HepG2 (cell line): ENCODE measurements around the gene FPGS. TPM values are rescaled to one million over a fixed set of nuclear protein-coding genes. Genes with fewer than 3 reads are reported as not detected.

Source experiments
- ATF1 ChIP-seq: IDR thresholded peaks from 2 replicates; pipeline ENCODE4 v1.6.1; 2016; ENCODE audit warnings: mild to moderate bottlenecking, control low read depth
- CEBPB ChIP-seq: IDR thresholded peaks from 2 replicates; pipeline ENCODE4 v1.6.1; 2011; ENCODE audit warnings: low read depth, low read length, improper control_type of control experiment, borderline replicate concordance
- KLF15 ChIP-seq: sonication (generic); formaldehyde crosslinking; IDR thresholded peaks from 2 replicates; pipeline ENCODE4 v1.8.1; 2023; ENCODE audit warnings: borderline replicate concordance, mild to moderate bottlenecking, inconsistent platforms, missing genetic modification reagents, mixed read lengths
- MAFF ChIP-seq: IDR thresholded peaks from 2 replicates; pipeline ENCODE4 v1.6.1; 2011; ENCODE audit warnings: low read depth, low read length, improper control_type of control experiment
- MBNL3 ChIP-seq: fragments of 250-450 bp; sonication (Bioruptor Pico); conservative IDR thresholded peaks from 2 replicates; pipeline ENCODE4 v1.8.0; 2022; ENCODE audit warnings: mild to moderate bottlenecking, inconsistent platforms
- RFXAP ChIP-seq: sonication (generic); formaldehyde crosslinking; IDR thresholded peaks from 2 replicates; pipeline ENCODE4 v1.4.0; 2020; ENCODE audit warnings: missing genetic modification reagents, borderline replicate concordance
- SAFB2 ChIP-seq: sonication (generic); formaldehyde crosslinking; IDR thresholded peaks from 2 replicates; pipeline ENCODE4 v1.5.1; 2020; ENCODE audit warnings: missing genetic modification reagents, low read depth, mild to moderate bottlenecking, borderline replicate concordance
- SNAI1 ChIP-seq: sonication (generic); formaldehyde crosslinking; IDR thresholded peaks from 2 replicates; pipeline ENCODE4 v1.5.0; 2020; ENCODE audit warnings: mild to moderate bottlenecking, missing genetic modification reagents, borderline replicate concordance
- ZNF101 ChIP-seq: sonication (generic); formaldehyde crosslinking; IDR thresholded peaks from 2 replicates; pipeline ENCODE4 v1.4.0; 2020; ENCODE audit warnings: mild to moderate bottlenecking, low read depth, missing genetic modification reagents, borderline replicate concordance
- ZNF207 ChIP-seq: fragments of 450-650 bp; IDR thresholded peaks from 2 replicates; pipeline ENCODE4 v1.6.1; 2016; ENCODE audit warnings: antibody characterized with exemption, borderline replicate concordance
- ZNF367 ChIP-seq: sonication (generic); formaldehyde crosslinking; IDR thresholded peaks from 2 replicates; pipeline ENCODE4 v1.4.0; 2020; ENCODE audit warnings: missing genetic modification reagents, borderline replicate concordance
- ZNF563 ChIP-seq: sonication (generic); formaldehyde crosslinking; IDR thresholded peaks from 2 replicates; pipeline ENCODE4 v1.8.0; 2022; ENCODE audit warnings: mild to moderate bottlenecking, moderate library complexity, missing genetic modification reagents
- ZNF567 ChIP-seq: sonication (generic); formaldehyde crosslinking; IDR thresholded peaks from 2 replicates; pipeline ENCODE4 v1.8.1; 2023; ENCODE audit warnings: mild to moderate bottlenecking, missing genetic modification reagents, borderline replicate concordance
- ZNF737 ChIP-seq: sonication (generic); formaldehyde crosslinking; IDR thresholded peaks from 2 replicates; pipeline ENCODE4 v1.5.0; 2020; ENCODE audit warnings: missing genetic modification reagents, mild to moderate bottlenecking, borderline replicate concordance
- ZNF879 ChIP-seq: sonication (generic); formaldehyde crosslinking; IDR thresholded peaks from 2 replicates; pipeline ENCODE4 v1.8.1; 2023; ENCODE audit warnings: missing genetic modification reagents
- ZSCAN21 ChIP-seq: sonication (generic); formaldehyde crosslinking; IDR thresholded peaks from 2 replicates; pipeline ENCODE4 v1.8.0; 2022; ENCODE audit warnings: mild to moderate bottlenecking, missing genetic modification reagents, moderate library complexity, borderline replicate concordance
- polyA plus RNA-seq, 8 experiments: library from polyadenylated mRNA; depleted of rRNA in 3 of 8; stranded (reverse) in 7 of 8; unstranded in 1 of 8; fragments of >200 nt; fragmentation: Illumina TruSeq in 4 of 8; extraction: Trizol in 4 of 8; gene quantifications; 2 replicates each; pipeline versions ENCODE4 v1.2.1 to v1.2.3, GENCODE V29; 2011 to 2016; ENCODE audit warnings: low read depth in 4 of 8, missing spikeins in 1 of 8, mixed read lengths in 1 of 8; ENCODE audit not compliant: insufficient read depth in 1 of 8
- total RNA-seq, 5 experiments: library from RNA; depleted of rRNA; stranded (reverse); fragments of >200 nt; fragmentation: Illumina TruSeq; extraction: Trizol; gene quantifications; 2 replicates each; pipeline ENCODE4 v1.2.3, GENCODE V29; 2016; ENCODE audit warnings: low read depth in 1 of 5
- TF ChIP-seq, protein P1 (sequence below): sonication (generic); formaldehyde crosslinking; IDR thresholded peaks from 2 replicates; pipeline ENCODE4 v1.9.0; 2021; ENCODE audit warnings: mild to moderate bottlenecking, missing genetic modification reagents
- TF ChIP-seq, protein P2 (sequence below): sonication (generic); formaldehyde crosslinking; IDR thresholded peaks from 2 replicates; pipeline ENCODE4 v1.5.1; 2020; ENCODE audit warnings: missing genetic modification reagents, mild to moderate bottlenecking, borderline replicate concordance
- TF ChIP-seq, protein P3 (sequence below): sonication (generic); formaldehyde crosslinking; conservative IDR thresholded peaks from 2 replicates; pipeline ENCODE4 v1.4.0; 2020; ENCODE audit warnings: missing genetic modification reagents

FPGS gene
- total and polyA plus RNA-seq, 2 of the 13 experiments (the other 11 are each of a cell fraction or from before 2014, with no cell fraction given), result 35.6 to 36.8 TPM

DNA sequence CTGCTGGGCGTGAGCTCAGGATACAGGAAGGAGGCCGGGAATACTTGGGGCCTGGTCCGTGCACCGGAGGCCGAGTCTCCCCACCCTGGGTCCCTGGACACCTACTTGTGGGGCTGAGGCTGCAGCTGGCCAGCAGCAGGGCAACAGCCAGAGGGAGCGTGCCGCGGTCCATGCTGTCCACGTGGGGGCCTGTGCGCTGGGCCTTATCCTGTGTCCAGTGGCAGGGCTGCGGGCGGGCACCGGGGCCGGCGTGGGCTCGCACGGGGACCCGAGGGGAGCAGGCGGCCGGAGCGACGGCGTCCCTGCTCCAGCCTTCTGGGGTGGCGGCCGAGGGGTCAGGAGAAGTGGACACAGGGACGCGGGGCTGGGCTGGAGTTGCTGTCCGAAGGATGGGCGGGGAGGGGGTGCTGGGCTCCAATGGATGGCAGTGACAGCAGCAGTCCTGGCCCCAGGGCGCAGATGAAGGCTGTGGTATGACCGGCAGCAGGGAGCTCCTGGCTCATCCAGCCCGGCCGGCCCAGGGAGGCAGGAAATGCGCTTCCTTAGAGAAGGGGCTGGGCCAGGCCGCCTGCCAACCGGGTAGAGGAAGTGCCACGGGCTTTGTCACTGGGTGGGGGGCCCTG, 51.6 kb downstream of the FPGS start, which contains the start of gene ENG (continued):
- TF ChIP-seq, protein P1, sequence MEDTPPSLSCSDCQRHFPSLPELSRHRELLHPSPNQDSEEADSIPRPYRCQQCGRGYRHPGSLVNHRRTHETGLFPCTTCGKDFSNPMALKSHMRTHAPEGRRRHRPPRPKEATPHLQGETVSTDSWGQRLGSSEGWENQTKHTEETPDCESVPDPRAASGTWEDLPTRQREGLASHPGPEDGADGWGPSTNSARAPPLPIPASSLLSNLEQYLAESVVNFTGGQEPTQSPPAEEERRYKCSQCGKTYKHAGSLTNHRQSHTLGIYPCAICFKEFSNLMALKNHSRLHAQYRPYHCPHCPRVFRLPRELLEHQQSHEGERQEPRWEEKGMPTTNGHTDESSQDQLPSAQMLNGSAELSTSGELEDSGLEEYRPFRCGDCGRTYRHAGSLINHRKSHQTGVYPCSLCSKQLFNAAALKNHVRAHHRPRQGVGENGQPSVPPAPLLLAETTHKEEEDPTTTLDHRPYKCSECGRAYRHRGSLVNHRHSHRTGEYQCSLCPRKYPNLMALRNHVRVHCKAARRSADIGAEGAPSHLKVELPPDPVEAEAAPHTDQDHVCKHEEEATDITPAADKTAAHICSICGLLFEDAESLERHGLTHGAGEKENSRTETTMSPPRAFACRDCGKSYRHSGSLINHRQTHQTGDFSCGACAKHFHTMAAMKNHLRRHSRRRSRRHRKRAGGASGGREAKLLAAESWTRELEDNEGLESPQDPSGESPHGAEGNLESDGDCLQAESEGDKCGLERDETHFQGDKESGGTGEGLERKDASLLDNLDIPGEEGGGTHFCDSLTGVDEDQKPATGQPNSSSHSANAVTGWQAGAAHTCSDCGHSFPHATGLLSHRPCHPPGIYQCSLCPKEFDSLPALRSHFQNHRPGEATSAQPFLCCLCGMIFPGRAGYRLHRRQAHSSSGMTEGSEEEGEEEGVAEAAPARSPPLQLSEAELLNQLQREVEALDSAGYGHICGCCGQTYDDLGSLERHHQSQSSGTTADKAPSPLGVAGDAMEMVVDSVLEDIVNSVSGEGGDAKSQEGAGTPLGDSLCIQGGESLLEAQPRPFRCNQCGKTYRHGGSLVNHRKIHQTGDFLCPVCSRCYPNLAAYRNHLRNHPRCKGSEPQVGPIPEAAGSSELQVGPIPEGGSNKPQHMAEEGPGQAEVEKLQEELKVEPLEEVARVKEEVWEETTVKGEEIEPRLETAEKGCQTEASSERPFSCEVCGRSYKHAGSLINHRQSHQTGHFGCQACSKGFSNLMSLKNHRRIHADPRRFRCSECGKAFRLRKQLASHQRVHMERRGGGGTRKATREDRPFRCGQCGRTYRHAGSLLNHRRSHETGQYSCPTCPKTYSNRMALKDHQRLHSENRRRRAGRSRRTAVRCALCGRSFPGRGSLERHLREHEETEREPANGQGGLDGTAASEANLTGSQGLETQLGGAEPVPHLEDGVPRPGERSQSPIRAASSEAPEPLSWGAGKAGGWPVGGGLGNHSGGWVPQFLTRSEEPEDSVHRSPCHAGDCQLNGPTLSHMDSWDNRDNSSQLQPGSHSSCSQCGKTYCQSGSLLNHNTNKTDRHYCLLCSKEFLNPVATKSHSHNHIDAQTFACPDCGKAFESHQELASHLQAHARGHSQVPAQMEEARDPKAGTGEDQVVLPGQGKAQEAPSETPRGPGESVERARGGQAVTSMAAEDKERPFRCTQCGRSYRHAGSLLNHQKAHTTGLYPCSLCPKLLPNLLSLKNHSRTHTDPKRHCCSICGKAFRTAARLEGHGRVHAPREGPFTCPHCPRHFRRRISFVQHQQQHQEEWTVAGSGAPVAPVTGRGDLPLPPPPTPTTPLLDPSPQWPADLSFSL, result no peak
- TF ChIP-seq ZNF207 (no peak), MAFF (no peak), ZNF879 (CRISPR knock-in tag) (no peak), MBNL3 (CRISPR knock-in tag) (no peak), ZNF101 (CRISPR knock-in tag) (no peak), KLF15 (CRISPR knock-in tag) (no peak), ATF1 (CRISPR knock-in tag) (no peak), ZSCAN21 (CRISPR knock-in tag) (no peak), RFXAP (CRISPR knock-in tag) (no peak), ZNF567 (CRISPR knock-in tag) (no peak), ZNF737 (CRISPR knock-in tag) (no peak), SNAI1 (no peak), SAFB2 (CRISPR knock-in tag) (no peak), ZNF563 (no peak), CEBPB (no peak), ZNF367 (no peak)
- TF ChIP-seq, protein P2, sequence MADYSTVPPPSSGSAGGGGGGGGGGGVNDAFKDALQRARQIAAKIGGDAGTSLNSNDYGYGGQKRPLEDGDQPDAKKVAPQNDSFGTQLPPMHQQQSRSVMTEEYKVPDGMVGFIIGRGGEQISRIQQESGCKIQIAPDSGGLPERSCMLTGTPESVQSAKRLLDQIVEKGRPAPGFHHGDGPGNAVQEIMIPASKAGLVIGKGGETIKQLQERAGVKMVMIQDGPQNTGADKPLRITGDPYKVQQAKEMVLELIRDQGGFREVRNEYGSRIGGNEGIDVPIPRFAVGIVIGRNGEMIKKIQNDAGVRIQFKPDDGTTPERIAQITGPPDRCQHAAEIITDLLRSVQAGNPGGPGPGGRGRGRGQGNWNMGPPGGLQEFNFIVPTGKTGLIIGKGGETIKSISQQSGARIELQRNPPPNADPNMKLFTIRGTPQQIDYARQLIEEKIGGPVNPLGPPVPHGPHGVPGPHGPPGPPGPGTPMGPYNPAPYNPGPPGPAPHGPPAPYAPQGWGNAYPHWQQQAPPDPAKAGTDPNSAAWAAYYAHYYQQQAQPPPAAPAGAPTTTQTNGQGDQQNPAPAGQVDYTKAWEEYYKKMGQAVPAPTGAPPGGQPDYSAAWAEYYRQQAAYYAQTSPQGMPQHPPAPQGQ (CRISPR knock-in tag), result no peak
- TF ChIP-seq, protein P3, sequence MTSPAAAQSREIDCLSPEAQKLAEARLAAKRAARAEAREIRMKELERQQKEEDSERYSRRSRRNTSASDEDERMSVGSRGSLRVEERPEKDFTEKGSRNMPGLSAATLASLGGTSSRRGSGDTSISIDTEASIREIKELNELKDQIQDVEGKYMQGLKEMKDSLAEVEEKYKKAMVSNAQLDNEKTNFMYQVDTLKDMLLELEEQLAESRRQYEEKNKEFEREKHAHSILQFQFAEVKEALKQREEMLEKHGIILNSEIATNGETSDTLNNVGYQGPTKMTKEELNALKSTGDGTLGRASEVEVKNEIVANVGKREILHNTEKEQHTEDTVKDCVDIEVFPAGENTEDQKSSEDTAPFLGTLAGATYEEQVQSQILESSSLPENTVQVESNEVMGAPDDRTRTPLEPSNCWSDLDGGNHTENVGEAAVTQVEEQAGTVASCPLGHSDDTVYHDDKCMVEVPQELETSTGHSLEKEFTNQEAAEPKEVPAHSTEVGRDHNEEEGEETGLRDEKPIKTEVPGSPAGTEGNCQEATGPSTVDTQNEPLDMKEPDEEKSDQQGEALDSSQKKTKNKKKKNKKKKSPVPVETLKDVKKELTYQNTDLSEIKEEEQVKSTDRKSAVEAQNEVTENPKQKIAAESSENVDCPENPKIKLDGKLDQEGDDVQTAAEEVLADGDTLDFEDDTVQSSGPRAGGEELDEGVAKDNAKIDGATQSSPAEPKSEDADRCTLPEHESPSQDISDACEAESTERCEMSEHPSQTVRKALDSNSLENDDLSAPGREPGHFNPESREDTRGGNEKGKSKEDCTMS, result no peak
